Activated T-helper 1 cell treated with anti-CD3 and anti-CD28 coated beads, Interleukin-12 subunit alpha, Interleukin-12 subunit beta, Interleukin-2, Interleukin-4 antibody, amounts not matched to agents 30 ng/mL and 10 ng/mL and 1 ng/mL, durations not matched to agents 14 hours and 24 hours and 36 hours (primary cell): ENCODE measurements around the gene OSCAR. TPM values are rescaled to one million over a fixed set of nuclear protein-coding genes. Genes with fewer than 3 reads are reported as not detected.
"Not testable (repeated sequence)": the region's sequence is repeated elsewhere in the genome, so short reads cannot be mapped to it uniquely, and the experiment has no call there.

Source experiments
- DNase-seq: peaks from one replicate; pipeline ENCODE4 v3.0.0; 2021; ENCODE audit warnings: low spot score
- H3K27ac Mint-ChIP-seq: one replicate; pipeline ENCODE4 v1.8.0; 2021; ENCODE audit warnings: mild to moderate bottlenecking, mixed read lengths
- H3K27me3 Mint-ChIP-seq: one replicate; pipeline ENCODE4 v1.8.0; 2022; ENCODE audit warnings: mild to moderate bottlenecking, moderate library complexity, mixed read lengths; ENCODE audit not compliant: insufficient read depth
- H3K36me3 Mint-ChIP-seq: one replicate; pipeline ENCODE4 v1.8.0; 2021; ENCODE audit warnings: low read depth, mixed read lengths
- H3K4me1 Mint-ChIP-seq: one replicate; pipeline ENCODE4 v1.8.0; 2021; ENCODE audit warnings: low read depth, mixed read lengths
- H3K4me3 Mint-ChIP-seq: one replicate; pipeline ENCODE4 v1.8.0; 2021; ENCODE audit warnings: mild to moderate bottlenecking, moderate library complexity, mixed read lengths
- H3K9me3 Mint-ChIP-seq: one replicate; pipeline ENCODE4 v1.8.0; 2021; ENCODE audit warnings: mixed read lengths
- intact Hi-C: fragments of 100-400 bp; cut with micrococcal nuclease; formaldehyde crosslinking; loops from one replicate; pipeline ENCODE4 v1.15.1; 2024
- total RNA-seq: library from RNA; stranded (reverse); gene quantifications from 2 replicates; pipeline ENCODE4 v1.2.3, GENCODE V29; 2022

OSCAR gene
- total RNA-seq, 1 donor from 2014 or later, result not detected

GRCh38 chr19:54115109-54116063 lies 14.8 kb upstream of the OSCAR start, which contains the start of the genes PRPF31 and TFPT:
PRPF31 (plus strand) TSS chr19:54115754; CDS start chr19:54118279, 2,525 bp downstream.
TFPT (minus strand) TSS chr19:54115657; CDS start chr19:54115269, 388 bp downstream.
- H3K9me3 Mint-ChIP-seq, result no peaks in the 10 kb centered on the region
- H3K27me3 Mint-ChIP-seq, result no peaks in the 10 kb centered on the region
- peak; percentile 93 for DNase-seq
- H3K36me3 Mint-ChIP-seq, result peaks cover 18% of the 10 kb centered on the region
- peak within 1 kb of the TSS; percentile 91 for H3K27ac Mint-ChIP-seq
- peaks cover 32% of the 10 kb centered on the region for H3K4me1 Mint-ChIP-seq
- peak within 1 kb of the TSS; percentile 94 for H3K4me3 Mint-ChIP-seq
- intact Hi-C loops, result loop anchor here (1.0 kb wide), 7 partner anchors 13 to 334 kb away; partner anchors contain the start of genes CNOT3, LENG1, LENG8 and NDUFA3

- Mint-ChIP-seq H3K27me3 (no peaks in the 10 kb centered on the region), H3K36me3 (peaks cover 19% of the 10 kb centered on the region), H3K9me3 (no peaks in the 10 kb centered on the region), H3K27ac (peak overlapping the region; percentile 91), H3K4me3 (peak overlapping the region; percentile 94), H3K4me1 (peaks cover 32% of the 10 kb centered on the region)
- intact Hi-C loops, result loop anchor here (1.0 kb wide), 7 partner anchors 12 to 335 kb away; partner anchors contain the start of genes CNOT3, LENG1, LENG8 and NDUFA3
- peak; percentile 55 for DNase-seq
These were observed 13.9 kb upstream of the OSCAR start for GRCh38 chr19:54114340-54115108.

GRCh38 chr19:54109651-54110050 lies 9.0 kb upstream of the OSCAR start:
- Mint-ChIP-seq H3K36me3 (peaks cover 27% of the 10 kb centered on the region), H3K4me1 (peaks cover 11% of the 10 kb centered on the region), H3K9me3 (no peaks in the 10 kb centered on the region), H3K27me3 (no peaks in the 10 kb centered on the region), H3K27ac (no peak overlapping the region), H3K4me3 (no peak overlapping the region)
- DNase-seq, result no peak
- intact Hi-C loops, result no loop called here

GRCh38 chr19:54108496-54108895 lies 7.9 kb upstream of the OSCAR start:
- Mint-ChIP-seq H3K27me3 (no peaks in the 10 kb centered on the region), H3K4me1 (peaks cover 1% of the 10 kb centered on the region), H3K9me3 (no peaks in the 10 kb centered on the region), H3K36me3 (peaks cover 24% of the 10 kb centered on the region), H3K4me3 (no peak overlapping the region), H3K27ac (no peak overlapping the region)
- DNase-seq, result no peak
- intact Hi-C loops, result no loop called here

- Mint-ChIP-seq H3K9me3 (no peaks in the 10 kb centered on the region), H3K36me3 (peaks cover 24% of the 10 kb centered on the region), H3K27ac (no peak overlapping the region), H3K4me1 (peaks cover 5% of the 10 kb centered on the region), H3K27me3 (no peaks in the 10 kb centered on the region), H3K4me3 (no peak overlapping the region)
- no peak for DNase-seq
- intact Hi-C loops, result no loop called here
These were observed 7.4 kb upstream of the OSCAR start for GRCh38 chr19:54107876-54108490.

GRCh38 chr19:54106716-54107115 lies 6.1 kb upstream of the OSCAR start:
- intact Hi-C loops, result no loop called here
- no peaks in the 10 kb centered on the region for H3K9me3 Mint-ChIP-seq

GRCh38 chr19:54105796-54106195 lies 5.2 kb upstream of the OSCAR start:
- H3K4me3 Mint-ChIP-seq, result peak overlapping the region; percentile 25
- peaks cover 19% of the 10 kb centered on the region for H3K36me3 Mint-ChIP-seq
- intact Hi-C loops, result no loop called here
- no peaks in the 10 kb centered on the region for H3K27me3 Mint-ChIP-seq
- H3K27ac Mint-ChIP-seq, result no peak overlapping the region
- DNase-seq, result no peak
- peaks cover 17% of the 10 kb centered on the region for H3K4me1 Mint-ChIP-seq
- H3K9me3 Mint-ChIP-seq, result no peaks in the 10 kb centered on the region

More at GRCh38 chr19:54106716-54107115, 6.1 kb upstream of the OSCAR start:
- DNase-seq, result no peak
- Mint-ChIP-seq H3K36me3 (peaks cover 21% of the 10 kb centered on the region), H3K27ac (peak overlapping the region; percentile 60), H3K4me3 (no peak overlapping the region), H3K4me1 (peaks cover 12% of the 10 kb centered on the region), H3K27me3 (no peaks in the 10 kb centered on the region)

- no peaks in the 10 kb centered on the region for H3K27me3 Mint-ChIP-seq
- H3K4me3 Mint-ChIP-seq, result peak overlapping the region; percentile 99
- DNase-seq, result no peak
- intact Hi-C loops, result loop anchor here (5.0 kb wide), 1 partner anchor 238 kb away; the partner anchor contains the start of gene MYADM
- H3K27ac Mint-ChIP-seq, result no peak overlapping the region
- peaks cover 17% of the 10 kb centered on the region for H3K4me1 Mint-ChIP-seq
- H3K9me3 Mint-ChIP-seq, result no peaks in the 10 kb centered on the region
- peaks cover 16% of the 10 kb centered on the region for H3K36me3 Mint-ChIP-seq
These were observed 4.6 kb upstream of the OSCAR start for GRCh38 chr19:54104998-54105715.

GRCh38 chr19:54102421-54103169 lies 2.0 kb upstream of the OSCAR start, which contains the start of gene NDUFA3:
NDUFA3 (plus strand) TSS chr19:54102855; CDS start chr19:54102879, 24 bp downstream.
- H3K9me3 Mint-ChIP-seq, result no peaks in the 10 kb centered on the region
- intact Hi-C loops, result loop anchor here (1.0 to 5.0 kb wide), 7 partner anchors 13 to 582 kb away; partner anchors contain the start of genes CNOT3, LENG1, LENG8 and MYADM
- peak; percentile 98 for DNase-seq
- peaks cover 17% of the 10 kb centered on the region for H3K4me1 Mint-ChIP-seq
- H3K4me3 Mint-ChIP-seq, result peak within 1 kb of the TSS; percentile 99
- H3K36me3 Mint-ChIP-seq, result peaks cover 10% of the 10 kb centered on the region
- peak within 1 kb of the TSS; percentile 87 for H3K27ac Mint-ChIP-seq
- no peaks in the 10 kb centered on the region for H3K27me3 Mint-ChIP-seq

GRCh38 chr19:54099903-54100255 lies 724 bp downstream of the OSCAR start:
- not testable (repeated sequence) for H3K27me3 Mint-ChIP-seq, H3K9me3 Mint-ChIP-seq, H3K36me3 Mint-ChIP-seq, DNase-seq, H3K4me3 Mint-ChIP-seq, H3K27ac Mint-ChIP-seq
- H3K4me1 Mint-ChIP-seq, result peaks cover 24% of the 10 kb centered on the region
- intact Hi-C loops, result loop anchor here (5.0 kb wide), 1 partner anchor 233 kb away; the partner anchor contains the start of gene MYADM

- H3K27me3 Mint-ChIP-seq, result peaks cover 2% of the 10 kb centered on the region
- no peak overlapping the region for H3K4me3 Mint-ChIP-seq
- no peak for DNase-seq
- H3K36me3 Mint-ChIP-seq, result no peaks in the 10 kb centered on the region
- H3K27ac Mint-ChIP-seq, result no peak overlapping the region
- intact Hi-C loops, result no loop called here
- H3K9me3 Mint-ChIP-seq, result no peaks in the 10 kb centered on the region
- H3K4me1 Mint-ChIP-seq, result peaks cover 24% of the 10 kb centered on the region
These were observed 1.3 kb downstream of the OSCAR start for GRCh38 chr19:54099190-54099902.
